Measurements from ENCODE around the gene HRAS. TPM values are rescaled to one million over a fixed set of nuclear protein-coding genes. Genes with fewer than 3 reads are reported as not detected.
A peak's percentile ranks its signal among the peaks of the same experiment; 100 is the strongest.

The HRAS gene
- total and polyA plus RNA-seq, 2 of the 13 experiments (the other 11 are each of a cell fraction or from before 2014, with no cell fraction given) = 32.9 to 50.0 TPM

DNA sequence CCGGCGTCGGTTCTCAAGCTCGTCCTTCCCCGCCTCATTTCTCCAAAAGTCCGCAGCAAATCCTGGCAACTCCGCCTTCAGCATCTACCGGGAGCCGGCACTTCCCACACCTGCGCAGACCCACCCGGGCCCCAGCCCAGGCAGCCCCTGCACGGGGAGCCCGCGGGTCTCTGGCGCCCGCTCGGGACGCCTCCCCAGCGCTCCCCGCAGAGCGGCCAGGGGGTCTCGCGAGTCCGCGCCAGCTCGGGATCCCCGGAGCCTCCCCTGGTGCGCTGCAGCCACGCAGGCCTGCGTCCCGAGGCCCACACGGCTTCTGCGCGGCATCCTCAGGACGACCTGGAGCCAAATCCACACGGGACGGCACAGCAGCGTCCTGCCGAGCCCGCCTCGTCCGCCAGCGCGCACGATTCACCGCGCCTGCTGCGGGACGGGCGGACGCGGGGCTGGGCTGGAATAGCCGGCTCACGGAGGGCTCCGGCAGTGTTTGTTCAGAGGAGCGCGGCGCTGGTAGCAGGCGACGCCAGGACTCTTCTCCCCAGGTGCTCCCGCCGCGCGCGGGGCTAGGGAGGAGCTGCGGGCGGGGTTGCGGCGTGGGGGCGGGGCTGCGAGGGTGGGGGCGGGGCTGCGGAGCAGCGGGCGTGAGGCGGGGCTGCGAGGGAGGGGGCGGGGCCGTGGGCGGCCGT, 40.1 kb upstream of the HRAS start (continued):
- TF ChIP-seq, protein P1, sequence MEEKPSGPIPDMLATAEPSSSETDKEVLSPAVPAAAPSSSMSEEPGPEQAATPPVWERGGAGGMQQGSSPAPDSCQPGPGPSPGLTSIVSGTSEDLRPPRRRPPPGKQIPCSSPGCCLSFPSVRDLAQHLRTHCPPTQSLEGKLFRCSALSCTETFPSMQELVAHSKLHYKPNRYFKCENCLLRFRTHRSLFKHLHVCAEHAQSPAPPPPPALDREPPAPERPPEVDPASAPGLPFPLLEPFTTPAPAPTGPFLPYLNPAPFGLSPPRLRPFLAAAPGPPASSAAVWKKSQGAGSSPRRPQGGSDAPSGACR (CRISPR knock-in tag; IDR thresholded peaks at IDR 0.05) = no peak
- no peak for TF ChIP-seq KAT2B (IDR thresholded peaks at IDR 0.05; ENCODE audit: borderline replicate concordance, low read depth, low read length)
- TF ChIP-seq ZNF530 (CRISPR knock-in tag; IDR thresholded peaks at IDR 0.05; ENCODE audit: low read depth) = no peak
- TF ChIP-seq, protein P2, sequence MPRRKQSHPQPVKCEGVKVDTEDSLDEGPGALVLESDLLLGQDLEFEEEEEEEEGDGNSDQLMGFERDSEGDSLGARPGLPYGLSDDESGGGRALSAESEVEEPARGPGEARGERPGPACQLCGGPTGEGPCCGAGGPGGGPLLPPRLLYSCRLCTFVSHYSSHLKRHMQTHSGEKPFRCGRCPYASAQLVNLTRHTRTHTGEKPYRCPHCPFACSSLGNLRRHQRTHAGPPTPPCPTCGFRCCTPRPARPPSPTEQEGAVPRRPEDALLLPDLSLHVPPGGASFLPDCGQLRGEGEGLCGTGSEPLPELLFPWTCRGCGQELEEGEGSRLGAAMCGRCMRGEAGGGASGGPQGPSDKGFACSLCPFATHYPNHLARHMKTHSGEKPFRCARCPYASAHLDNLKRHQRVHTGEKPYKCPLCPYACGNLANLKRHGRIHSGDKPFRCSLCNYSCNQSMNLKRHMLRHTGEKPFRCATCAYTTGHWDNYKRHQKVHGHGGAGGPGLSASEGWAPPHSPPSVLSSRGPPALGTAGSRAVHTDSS (CRISPR knock-in tag; conservative IDR thresholded peaks at IDR 0.05) = no peak
- peak; percentile 88; the same call in 1 of the 2 replicates for TF ChIP-seq ZNF333 (CRISPR knock-in tag; IDR thresholded peaks at IDR 0.05; ENCODE audit: borderline replicate concordance)

DNA sequence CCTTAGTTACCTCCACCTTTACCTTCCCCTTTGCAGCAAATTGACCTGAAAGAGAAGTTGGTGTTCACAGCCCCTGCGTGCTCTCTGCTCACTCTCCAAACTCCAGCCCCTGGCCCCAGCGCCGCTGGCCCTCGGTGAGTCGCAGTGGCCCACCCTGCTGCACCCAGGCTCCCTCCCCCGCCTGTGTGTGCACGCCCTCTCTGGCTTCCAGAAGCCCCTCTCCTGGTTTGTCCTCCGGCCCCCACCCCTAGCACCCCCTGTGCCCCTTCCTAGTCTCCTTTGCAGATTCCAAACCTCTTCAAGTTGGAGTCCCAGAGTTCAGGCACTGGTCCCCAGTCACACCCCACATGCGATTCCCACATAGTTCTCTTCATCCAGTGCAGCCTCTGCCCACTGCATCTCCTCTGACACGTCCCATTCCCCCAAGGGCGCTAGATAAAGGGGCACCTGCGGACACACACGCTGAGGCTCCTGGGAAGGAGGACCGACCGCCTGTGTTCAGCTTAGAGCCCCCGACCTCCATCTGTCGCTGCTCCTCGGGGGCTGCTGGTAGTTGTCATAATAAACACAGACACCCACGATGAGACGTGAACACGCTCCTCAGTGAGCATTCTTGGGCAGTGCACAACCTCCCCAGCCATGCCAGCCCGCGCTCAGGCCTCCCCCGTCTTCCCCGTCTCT, 39.4 kb upstream of the HRAS start:
- intact Hi-C loops (cut with micrococcal nuclease; ENCODE audit: unreplicated experiment) (no loop called here), in situ Hi-C loops (cut with HindIII; ENCODE audit: extremely low pct_ligation_motif_present, low pct_unique_long_range_greater_than_20kb) (no loop called here)
- POLR2A ChIA-PET = interaction anchor here (1.5 to 2.5 kb wide), 5 partner anchors 13 to 81 kb away, joined by 9 to 33 read pairs (median 27); partner anchors contain the start of gene LMNTD2
- Histone ChIP-seq H3K9ac (ENCODE audit: insufficient read depth, low read depth, low read length) (peak overlapping the region; percentile 61), H3K4me1 (ENCODE audit: insufficient read depth, low read length) (peaks cover 65% of the 10 kb centered on the region), H3K27ac (ENCODE audit: extremely low read length, insufficient read depth, low read length) (no peak overlapping the region), H3K4me2 (ENCODE audit: low read depth, low read length) (peak overlapping the region; percentile 99), H3K36me3 (replicated peaks in 1 of 2; ENCODE audit: control insufficient read depth in 1 of 2, insufficient read depth in 2 of 2, low read length in 2 of 2) (peaks cover 0 to 3% of the 10 kb centered on the region in 2 experiments; a peak in 1 of 5 replicates), H3K4me3 (replicated peaks in 1 of 3; ENCODE audit: insufficient read depth in 1 of 3, low read depth in 2 of 3, low read length in 3 of 3) (peak overlapping the region; percentile 61 to 80 (median 66)), H4K20me1 (ENCODE audit: insufficient read depth, low read length) (peaks cover 29% of the 10 kb centered on the region), H3K27me3 (ENCODE audit: control insufficient read depth in 1 of 2, insufficient read depth in 2 of 2, low read length in 2 of 2) (no peaks in the 10 kb centered on the region; a peak in 2 of 5 replicates), H3K79me2 (ENCODE audit: insufficient read depth, low read length) (peaks cover 31% of the 10 kb centered on the region), H3K9me3 (ENCODE audit: low read length) (no peaks in the 10 kb centered on the region), H2AFZ (ENCODE audit: low read length) (no peak overlapping the region)
- TF ChIP-seq, protein P3, sequence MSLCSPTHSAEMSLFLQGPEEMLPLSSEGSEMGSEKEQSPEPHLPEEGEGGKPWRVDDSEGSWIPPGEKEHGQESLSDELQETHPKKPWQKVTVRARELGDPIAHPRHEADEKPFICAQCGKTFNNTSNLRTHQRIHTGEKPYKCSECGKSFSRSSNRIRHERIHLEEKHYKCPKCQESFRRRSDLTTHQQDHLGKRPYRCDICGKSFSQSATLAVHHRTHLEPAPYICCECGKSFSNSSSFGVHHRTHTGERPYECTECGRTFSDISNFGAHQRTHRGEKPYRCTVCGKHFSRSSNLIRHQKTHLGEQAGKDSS (CRISPR knock-in tag; IDR thresholded peaks at IDR 0.05; ENCODE audit: borderline replicate concordance, low read depth) = 0 out of 2 replicates have a peak, but pooled peaks have one; percentile 9
- TF ChIP-seq ZFX (CRISPR knock-in tag; IDR thresholded peaks at IDR 0.05; ENCODE audit: low read depth) = peak; percentile 15; the same call in 1 of the 2 replicates
- no peak for TF ChIP-seq PHB2 (IDR thresholded peaks at IDR 0.05; ENCODE audit: partially characterized antibody)
- TF ChIP-seq ZNF557 (CRISPR knock-in tag; IDR thresholded peaks at IDR 0.05) = no peak
- no peak for TF ChIP-seq FOXM1 (CRISPR knock-in tag; IDR thresholded peaks at IDR 0.05)
- no peak for TF ChIP-seq ISX (CRISPR knock-in tag; conservative IDR thresholded peaks at IDR 0.05)
- no peak for TF ChIP-seq RFX5 (IDR thresholded peaks at IDR 0.05; ENCODE audit: low read depth, low read length)
- TF ChIP-seq ZNF510 (CRISPR knock-in tag; IDR thresholded peaks at IDR 0.05; ENCODE audit: low read depth) = no peak
- 0 out of 2 replicates have a peak, but pooled peaks have one; percentile 27 for TF ChIP-seq ZNF605 (CRISPR knock-in tag; IDR thresholded peaks at IDR 0.05)
- TF ChIP-seq, protein P4, sequence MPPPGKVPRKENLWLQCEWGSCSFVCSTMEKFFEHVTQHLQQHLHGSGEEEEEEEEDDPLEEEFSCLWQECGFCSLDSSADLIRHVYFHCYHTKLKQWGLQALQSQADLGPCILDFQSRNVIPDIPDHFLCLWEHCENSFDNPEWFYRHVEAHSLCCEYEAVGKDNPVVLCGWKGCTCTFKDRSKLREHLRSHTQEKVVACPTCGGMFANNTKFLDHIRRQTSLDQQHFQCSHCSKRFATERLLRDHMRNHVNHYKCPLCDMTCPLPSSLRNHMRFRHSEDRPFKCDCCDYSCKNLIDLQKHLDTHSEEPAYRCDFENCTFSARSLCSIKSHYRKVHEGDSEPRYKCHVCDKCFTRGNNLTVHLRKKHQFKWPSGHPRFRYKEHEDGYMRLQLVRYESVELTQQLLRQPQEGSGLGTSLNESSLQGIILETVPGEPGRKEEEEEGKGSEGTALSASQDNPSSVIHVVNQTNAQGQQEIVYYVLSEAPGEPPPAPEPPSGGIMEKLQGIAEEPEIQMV (CRISPR knock-in tag; IDR thresholded peaks at IDR 0.05; ENCODE audit: low read depth) = no peak
- CTCF ChIA-PET (ENCODE audit: low intra/inter-chr PET ratio, low total read pairs) = no interaction called here
- under 1% methylated on average over 15 of the region's 25 CpGs for WGBS (ENCODE audit: low lambda C conversion rate)
- FAIRE-seq (no peak), ATAC-seq (peak; percentile 5), DNase-seq (ENCODE audit: low spot score) (no peak)
- no TSS peak for BruUV-seq (replicated peaks)
